SU-DHL-6 (cell line): Measurements from ENCODE around the gene FIZ1.

ENCODE experiments used
- H2AFZ ChIP-seq: fragments of 200-600 bp; sonication (generic); 2 replicates; pipeline ENCODE4 v1.6.1; 2014; ENCODE audit warnings: low read depth, mild to moderate bottlenecking, moderate library complexity, mixed read lengths, antibody characterized with exemption, low read length; ENCODE audit not compliant: severe bottlenecking
- H3F3A ChIP-seq: fragments of 200-600 bp; shearing (Covaris generic); 2 replicates; pipeline ENCODE4 v1.6.0; 2016; ENCODE audit warnings: antibody characterized with exemption, mild to moderate bottlenecking; ENCODE audit not compliant: insufficient read depth
- H3K27ac ChIP-seq: fragments of 200-600 bp; sonication (generic); 2 replicates; pipeline ENCODE4 v1.5.1; 2016; ENCODE audit warnings: low read depth, mild to moderate bottlenecking, low read length, moderate library complexity, mixed read lengths
- H3K27me3 ChIP-seq: fragments of 200-600 bp; sonication (generic), shearing (Covaris generic); 2 replicates; pipeline ENCODE4 v1.6.0; 2014; ENCODE audit warnings: mild to moderate bottlenecking, low read length
- H3K36me3 ChIP-seq: fragments of 200-600 bp; sonication (generic); 2 replicates; pipeline ENCODE4 v1.6.1; 2014; ENCODE audit warnings: mild to moderate bottlenecking, low read length, mixed read lengths
- H3K4me2 ChIP-seq: fragments of 300-600, 200-600 bp; shearing (Covaris generic), sonication (generic); 2 replicates; pipeline ENCODE4 v1.6.0; 2014; ENCODE audit warnings: low read length, low read depth, mild to moderate bottlenecking; ENCODE audit not compliant: poor library complexity, severe bottlenecking
- H3K4me3 ChIP-seq: fragments of 200-600 bp; sonication (generic); 2 replicates; pipeline ENCODE4 v1.5.1; 2014; ENCODE audit warnings: antibody characterized with exemption, low read length, mild to moderate bottlenecking, mixed read lengths; ENCODE audit not compliant: insufficient read depth, poor library complexity, severe bottlenecking
- H3K79me2 ChIP-seq: fragments of 200-600 bp; sonication (generic); 2 replicates; pipeline ENCODE4 v1.6.1; 2014; ENCODE audit warnings: mild to moderate bottlenecking, low read length, moderate library complexity; ENCODE audit not compliant: insufficient read depth
- H3K9ac ChIP-seq: fragments of 200-600 bp; sonication (generic); 2 replicates; pipeline ENCODE4 v1.7.0; 2014; ENCODE audit warnings: mild to moderate bottlenecking, low read length
- H3K9me2 ChIP-seq: fragments of 200-600 bp; sonication (generic); replicated peaks from 2 replicates; pipeline ENCODE4 v1.6.1; 2014; ENCODE audit warnings: low read length; ENCODE audit not compliant: insufficient read depth
- H3K9me3 ChIP-seq: fragments of 200-600 bp; sonication (generic); 2 replicates; pipeline ENCODE4 v1.6.1; 2014; ENCODE audit warnings: low read length, mixed read lengths; ENCODE audit not compliant: insufficient read depth
- H4K20me1 ChIP-seq: fragments of 200-600 bp; sonication (generic); 2 replicates; pipeline ENCODE4 v1.6.1; 2014; ENCODE audit warnings: low read depth, mild to moderate bottlenecking, antibody characterized with exemption, low read length, moderate library complexity, mixed read lengths
- CTCF ChIP-seq: fragments of 200-600 bp; sonication (generic); IDR thresholded peaks from one replicate; pipeline ENCODE4 v1.5.1; 2017; ENCODE audit warnings: antibody characterized with exemption, mild to moderate bottlenecking, low read length, moderate library complexity; ENCODE audit not compliant: insufficient read depth, poor library complexity, severe bottlenecking
- EZH2phosphoT487 ChIP-seq: fragments of 200-600 bp; sonication (generic), shearing (Covaris generic); conservative IDR thresholded peaks from 2 replicates; pipeline ENCODE4 v1.6.1; 2018; ENCODE audit warnings: mild to moderate bottlenecking, antibody characterized with exemption, low read length, moderate library complexity, mixed read lengths

FIZ1 gene

GRCh38 chr19:55597501-55597921 lies 1.8 kb downstream of the FIZ1 start:
- H3F3A ChIP-seq: peaks cover 27% of the 10 kb centered on the region
- no peaks in the 10 kb centered on the region for H3K79me2 ChIP-seq
- no peaks in the 10 kb centered on the region for H3K9me2 ChIP-seq
- H3K36me3 ChIP-seq: no peaks in the 10 kb centered on the region
- H3K4me3 ChIP-seq: no peak overlapping the region
- no peak overlapping the region for H3K9ac ChIP-seq
- no peak overlapping the region for H2AFZ ChIP-seq
- H3K27ac ChIP-seq: no peak overlapping the region
- H3K9me3 ChIP-seq: no peaks in the 10 kb centered on the region
- H4K20me1 ChIP-seq: no peaks in the 10 kb centered on the region
- H3K27me3 ChIP-seq: no peaks in the 10 kb centered on the region
- TF ChIP-seq CTCF: no peak
- no peak overlapping the region for H3K4me2 ChIP-seq

- Histone ChIP-seq H2AFZ (no peak overlapping the region), H3K9ac (no peak overlapping the region), H3K27ac (no peak overlapping the region), H3K36me3 (no peaks in the 10 kb centered on the region), H4K20me1 (no peaks in the 10 kb centered on the region), H3K9me3 (no peaks in the 10 kb centered on the region), H3K4me2 (no peak overlapping the region), H3K79me2 (no peaks in the 10 kb centered on the region), H3K4me3 (no peak overlapping the region), H3K27me3 (no peaks in the 10 kb centered on the region), H3F3A (peaks cover 21% of the 10 kb centered on the region), H3K9me2 (no peaks in the 10 kb centered on the region)
- TF ChIP-seq EZH2phosphoT487 (no peak), CTCF (no peak)
Measured at GRCh38 chr19:55596304-55596703, 3.0 kb downstream of the FIZ1 start.

GRCh38 chr19:55594996-55595545 lies 4.2 kb downstream of the FIZ1 start:
- no peak overlapping the region for H3K9ac ChIP-seq
- H3K36me3 ChIP-seq: no peaks in the 10 kb centered on the region
- H3K27me3 ChIP-seq: no peaks in the 10 kb centered on the region
- no peak overlapping the region for H3K27ac ChIP-seq
- no peak overlapping the region for H3K4me3 ChIP-seq
- H3F3A ChIP-seq: peaks cover 12% of the 10 kb centered on the region
- H3K4me2 ChIP-seq: no peak overlapping the region
- no peaks in the 10 kb centered on the region for H3K9me3 ChIP-seq
- TF ChIP-seq EZH2phosphoT487 (no peak), CTCF (no peak)
- H4K20me1 ChIP-seq: no peaks in the 10 kb centered on the region
- no peak overlapping the region for H2AFZ ChIP-seq
- H3K9me2 ChIP-seq: no peaks in the 10 kb centered on the region
- no peaks in the 10 kb centered on the region for H3K79me2 ChIP-seq
